NCI-H1694 (cell line): ENCODE measurements around the gene STOML1.
"Not testable (repeated sequence)": the region's sequence is repeated elsewhere in the genome, so short reads cannot be mapped to it uniquely, and the experiment has no call there.

Experiments used
- DNase-seq: peaks from one replicate; lab custom pipeline; 2025; lab: John Stamatoyannopoulos, UW

Gene STOML1

GRCh38 chr15:73960472-73961070 lies 31.5 kb downstream of the STOML1 start:
- DNase-seq = not testable (repeated sequence)

- no peak for DNase-seq
Measured at GRCh38 chr15:73959801-73960200, 32.3 kb downstream of the STOML1 start.

GRCh38 chr15:73959012-73959581 lies 33.0 kb downstream of the STOML1 start:
- DNase-seq = peak; percentile 22

GRCh38 chr15:73957785-73958184 lies 34.3 kb downstream of the STOML1 start:
- no peak for DNase-seq

- DNase-seq = no peak
Measured at GRCh38 chr15:73957276-73957675, 34.8 kb downstream of the STOML1 start.

GRCh38 chr15:73956743-73957135 lies 35.4 kb downstream of the STOML1 start:
- DNase-seq = no peak

GRCh38 chr15:73955861-73956742 lies 36.0 kb downstream of the STOML1 start:
- DNase-seq = no peak

GRCh38 chr15:73955326-73955725 lies 36.8 kb downstream of the STOML1 start:
- DNase-seq = no peak

GRCh38 chr15:73954188-73955145 lies 37.6 kb downstream of the STOML1 start:
- no peak for DNase-seq

- DNase-seq = no peak
Measured at GRCh38 chr15:73952913-73953750, 39.0 kb downstream of the STOML1 start.

GRCh38 chr15:73952171-73952912 lies 39.8 kb downstream of the STOML1 start:
- no peak for DNase-seq

- DNase-seq = no peak
Measured at GRCh38 chr15:73951601-73952000, 40.5 kb downstream of the STOML1 start.

- peak; percentile 81 for DNase-seq
Measured at GRCh38 chr15:73950831-73951561, 41.1 kb downstream of the STOML1 start.

- DNase-seq = no peak
Measured at GRCh38 chr15:73950479-73950830, 41.6 kb downstream of the STOML1 start.

- DNase-seq = no peak
Measured at GRCh38 chr15:73949496-73949895, 42.6 kb downstream of the STOML1 start.

GRCh38 chr15:73948982-73949381 lies 43.1 kb downstream of the STOML1 start:
- no peak for DNase-seq

GRCh38 chr15:73948396-73948795 lies 43.7 kb downstream of the STOML1 start:
- no peak for DNase-seq

- DNase-seq = no peak
Measured at GRCh38 chr15:73947651-73948050, 44.4 kb downstream of the STOML1 start.

GRCh38 chr15:73946795-73947370 lies 45.2 kb downstream of the STOML1 start:
- no peak for DNase-seq
